GM12891 (cell line): Measurements from ENCODE around the gene BCO1.

Experiments used
- POLR2A ChIP-seq: IDR thresholded peaks from 2 replicates; pipeline ENCODE4 v1.6.1; 2011; ENCODE audit warnings: low read depth, low read length, control low read depth
- POLR2AphosphoS5 ChIP-seq: IDR thresholded peaks from 2 replicates; pipeline ENCODE4 v1.6.1; 2011; ENCODE audit warnings: low read depth, low read length, control low read depth
- TAF1 ChIP-seq: IDR thresholded peaks from 2 replicates; pipeline ENCODE4 v1.6.1; 2011; ENCODE audit warnings: low read depth, low read length, control low read depth

- no peak for TF ChIP-seq POLR2AphosphoS5
- no peak for TF ChIP-seq POLR2A
- no peak for TF ChIP-seq TAF1
Observed at GRCh38 chr16:81231014-81231413, 7.5 kb upstream of the BCO1 start.
